Mesenteric fat pad (tissue), 1 donor: ENCODE measurements around the gene CDH23. TPM values are rescaled to one million over a fixed set of nuclear protein-coding genes. Genes with fewer than 3 reads are reported as not detected.
"Not testable (repeated sequence)": the region's sequence is repeated elsewhere in the genome, so short reads cannot be mapped to it uniquely, and the experiment has no call there.

Source experiments
- DNase-seq: peaks from one replicate; pipeline ENCODE4 v3.0.0-alpha.2; 2020; ENCODE audit warnings: low spot score
- long read RNA-seq: library from polyadenylated mRNA; unstranded; transcript quantifications from one replicate; pipeline ENCODE4 v2.0.0, GENCODE V29; 2020
- total RNA-seq: library from RNA; stranded (reverse); fragmentation: NEBNext Ultra II Directional; extraction: Animal tissue kit (Norgen Biotek cat#: 25700); gene quantifications from one replicate; pipeline ENCODE4 v1.2.1, GENCODE V29; 2021
- donor health status: DM: yes; HTN: yes; CAD: no.

The CDH23 gene
- 9.7 TPM for total RNA-seq
- long read RNA-seq, partial matches to known transcripts, result 3 of 26 reads
- long read RNA-seq, other reads (novel, unspliced or antisense), result 23 of 26 reads

- no peak for DNase-seq
These were observed at the start of gene CDH23 for GRCh38 chr10:71396711-71397295. Gene CDH23 (plus strand): TSS chr10:71396920. CDS start chr10:71439832, 42,912 bp downstream.

- no peak for DNase-seq
These were observed 48.9 kb upstream of the CDH23 start for GRCh38 chr10:71347587-71348395.

GRCh38 chr10:71348850-71349249 lies 47.9 kb upstream of the CDH23 start:
- no peak for DNase-seq

- DNase-seq, result no peak
These were observed 47.3 kb upstream of the CDH23 start for GRCh38 chr10:71349406-71349805.

GRCh38 chr10:71351087-71351486 lies 45.6 kb upstream of the CDH23 start:
- DNase-seq, result no peak

GRCh38 chr10:71351628-71352319 lies 44.9 kb upstream of the CDH23 start:
- DNase-seq, result no peak

GRCh38 chr10:71353639-71354038 lies 43.1 kb upstream of the CDH23 start:
- no peak for DNase-seq

GRCh38 chr10:71354776-71355175 lies 41.9 kb upstream of the CDH23 start:
- DNase-seq, result no peak

GRCh38 chr10:71355886-71356285 lies 40.8 kb upstream of the CDH23 start:
- DNase-seq, result no peak

GRCh38 chr10:71357792-71358265 lies 38.9 kb upstream of the CDH23 start:
- no peak for DNase-seq

GRCh38 chr10:71358277-71358676 lies 38.4 kb upstream of the CDH23 start:
- DNase-seq, result no peak

- not testable (repeated sequence) for DNase-seq
These were observed 37.8 kb upstream of the CDH23 start for GRCh38 chr10:71358906-71359305.

- DNase-seq, result no peak
These were observed 37.2 kb upstream of the CDH23 start for GRCh38 chr10:71359364-71360046.

- DNase-seq, result no peak
These were observed 36.0 kb upstream of the CDH23 start for GRCh38 chr10:71360735-71361134.

GRCh38 chr10:71361581-71361980 lies 35.1 kb upstream of the CDH23 start:
- DNase-seq, result no peak

GRCh38 chr10:71362141-71362540 lies 34.6 kb upstream of the CDH23 start:
- no peak for DNase-seq

GRCh38 chr10:71363936-71364335 lies 32.8 kb upstream of the CDH23 start:
- no peak for DNase-seq

- no peak for DNase-seq
These were observed 31.4 kb upstream of the CDH23 start for GRCh38 chr10:71365366-71365765.

- DNase-seq, result no peak
These were observed 30.0 kb upstream of the CDH23 start for GRCh38 chr10:71366690-71367089.

- no peak for DNase-seq
These were observed 29.4 kb upstream of the CDH23 start for GRCh38 chr10:71367271-71367670.

GRCh38 chr10:71368176-71368575 lies 28.5 kb upstream of the CDH23 start:
- DNase-seq, result no peak
